Thymus (tissue), 11 donors: Measurements from ENCODE around the gene DES. TPM values are rescaled to one million over a fixed set of nuclear protein-coding genes. Genes with fewer than 3 reads are reported as not detected.
A peak's percentile ranks its signal among the peaks of the same experiment; 100 is the strongest.

Experiments
- DNase-seq, 9 donors: peaks; one replicate each; pipeline ENCODE4 v3.0.0-alpha.2; 2013; ENCODE audit warnings: low spot score in 9 of 9, low read depth in 6 of 9, missing footprints in 1 of 9
- H3K27ac ChIP-seq, 2 donors: one replicate each; pipeline ENCODE4 v1.5.1; 2013; ENCODE audit warnings: control low read depth in 1 of 2, low read depth in 1 of 2, low read length in 1 of 2, mild to moderate bottlenecking in 1 of 2, moderate library complexity in 1 of 2
- H3K27me3 ChIP-seq, 2 donors: one replicate each; pipeline ENCODE4 v1.5.1; 2013; ENCODE audit warnings: low read length in 1 of 2; ENCODE audit not compliant: control insufficient read depth in 2 of 2, insufficient read depth in 1 of 2
- H3K36me3 ChIP-seq, 2 donors: one replicate each; pipeline ENCODE4 v1.5.1; 2013; ENCODE audit warnings: low read length in 1 of 2, mild to moderate bottlenecking in 1 of 2, moderate library complexity in 1 of 2; ENCODE audit not compliant: control insufficient read depth in 2 of 2, insufficient read depth in 2 of 2
- H3K4me1 ChIP-seq, 2 donors: one replicate each; pipeline ENCODE4 v1.5.1; 2013; ENCODE audit warnings: low read length in 2 of 2; ENCODE audit not compliant: control insufficient read depth in 2 of 2, insufficient read depth in 2 of 2
- H3K4me3 ChIP-seq, 2 donors: one replicate each; pipeline ENCODE4 v1.5.1; 2013; ENCODE audit warnings: low read length in 2 of 2, control low read depth in 1 of 2, mild to moderate bottlenecking in 1 of 2
- H3K9me3 ChIP-seq, 2 donors: one replicate each; pipeline ENCODE4 v1.5.1; 2013; ENCODE audit warnings: low read length in 1 of 2, mild to moderate bottlenecking in 1 of 2; ENCODE audit not compliant: control insufficient read depth in 2 of 2, insufficient read depth in 1 of 2
- WGBS: extraction: QIAGEN DNeasy Blood & Tissue Kit; methylation state at CpG from one replicate; pipeline ENCODE4 v1.1.7; 2013; 5-methylcytosine and 5-hydroxymethylcytosine counted together
- polyA plus RNA-seq: library from polyadenylated mRNA; stranded (reverse); fragments of 200-250 nt; gene quantifications from one replicate; pipeline ENCODE4 v1.2.3, GENCODE V29; 2013
- total RNA-seq: library from RNA; stranded (reverse); fragments of 120-200 nt; gene quantifications from one replicate; pipeline ENCODE4 v1.2.4, GENCODE V29; 2013
- donor health status: healthy.

DES gene
- total and polyA plus RNA-seq, 2 donors, result 3.4 to 21.6 TPM

DNA sequence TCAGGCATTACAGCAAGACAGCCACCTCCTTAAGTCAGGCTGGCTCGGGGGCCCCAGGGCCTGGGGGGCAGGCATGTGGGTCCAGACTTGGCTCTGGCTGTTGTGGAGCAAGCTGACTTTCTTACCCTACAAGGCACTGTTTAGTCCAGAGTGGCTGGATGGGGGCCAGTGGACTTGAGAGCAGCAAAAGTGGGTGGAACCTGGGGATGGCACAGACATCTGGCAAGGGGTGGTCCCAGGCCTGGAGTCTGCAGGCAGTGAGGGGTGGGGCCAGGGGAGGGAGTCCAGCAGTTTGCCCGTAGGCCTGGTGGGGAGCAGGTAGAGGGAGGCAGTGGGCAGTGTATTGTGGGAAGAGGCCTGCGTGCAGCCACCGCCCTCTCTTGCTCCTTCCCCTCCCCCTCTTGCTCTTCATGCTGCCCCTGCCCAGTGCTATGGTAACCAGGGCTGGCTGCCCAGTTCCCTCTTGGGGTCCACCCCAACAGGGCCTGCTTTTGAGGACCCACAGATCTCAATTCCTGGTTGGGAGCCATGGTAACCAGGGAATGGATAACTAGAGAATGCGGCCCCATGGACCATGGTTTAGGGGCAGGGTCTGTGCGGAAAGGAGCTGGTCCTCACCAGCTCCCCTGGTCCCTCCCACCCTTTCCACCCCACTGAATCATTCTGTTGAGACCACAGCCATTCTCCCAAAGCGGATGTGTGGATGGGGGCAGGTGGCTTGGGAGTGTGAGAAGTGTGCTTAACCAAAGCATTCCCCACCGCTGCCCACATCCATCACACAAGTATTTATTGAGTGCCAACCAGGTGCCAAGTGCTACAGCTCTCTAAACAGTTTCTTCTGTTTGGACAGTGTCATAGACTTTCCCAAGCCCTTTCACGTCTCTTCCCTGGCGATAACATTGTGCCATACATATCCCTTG is 35.8 kb downstream of the DES start:
- peaks cover 0 to 30% of the 10 kb centered on the region in 2 donors for H3K4me1 ChIP-seq
- no peak overlapping the region for H3K27ac ChIP-seq
- H3K36me3 ChIP-seq, result no peaks in the 10 kb centered on the region
- H3K9me3 ChIP-seq, result no peaks in the 10 kb centered on the region
- H3K4me3 ChIP-seq, result no peak overlapping the region
- 96% methylated on average over 10 of the region's 10 CpGs for WGBS
- DNase-seq, result no peak
- peaks cover 19 to 56% of the 10 kb centered on the region in 2 donors for H3K27me3 ChIP-seq

DNA sequence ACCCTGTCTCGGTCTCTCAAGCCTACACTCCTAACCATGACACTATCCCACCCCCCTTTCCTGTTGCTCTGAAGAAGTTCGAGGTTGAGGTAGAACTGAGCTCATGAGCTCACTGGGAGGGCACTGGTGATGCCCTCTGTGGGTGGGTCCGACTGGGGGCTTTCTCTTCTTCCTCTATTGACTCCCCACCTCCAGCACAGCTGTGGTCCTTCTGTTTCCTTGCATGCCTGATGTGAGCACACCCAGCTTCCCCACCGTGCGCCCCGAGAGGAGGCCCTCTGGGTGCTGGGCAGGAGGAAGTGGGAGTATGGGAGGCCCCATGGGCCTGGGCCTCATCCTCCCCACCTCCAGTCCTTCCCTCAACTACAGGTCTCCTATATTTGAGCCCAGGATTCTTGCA is 37.4 kb downstream of the DES start:
- Histone ChIP-seq H3K27me3 (peaks cover 10 to 40% of the 10 kb centered on the region in 2 donors), H3K9me3 (no peaks in the 10 kb centered on the region), H3K4me1 (peaks cover 1 to 42% of the 10 kb centered on the region in 2 donors), H3K27ac (no peak overlapping the region), H3K36me3 (no peaks in the 10 kb centered on the region), H3K4me3 (no peak overlapping the region)
- 36% methylated on average over 6 of the region's 6 CpGs for WGBS
- no peak for DNase-seq

DNA sequence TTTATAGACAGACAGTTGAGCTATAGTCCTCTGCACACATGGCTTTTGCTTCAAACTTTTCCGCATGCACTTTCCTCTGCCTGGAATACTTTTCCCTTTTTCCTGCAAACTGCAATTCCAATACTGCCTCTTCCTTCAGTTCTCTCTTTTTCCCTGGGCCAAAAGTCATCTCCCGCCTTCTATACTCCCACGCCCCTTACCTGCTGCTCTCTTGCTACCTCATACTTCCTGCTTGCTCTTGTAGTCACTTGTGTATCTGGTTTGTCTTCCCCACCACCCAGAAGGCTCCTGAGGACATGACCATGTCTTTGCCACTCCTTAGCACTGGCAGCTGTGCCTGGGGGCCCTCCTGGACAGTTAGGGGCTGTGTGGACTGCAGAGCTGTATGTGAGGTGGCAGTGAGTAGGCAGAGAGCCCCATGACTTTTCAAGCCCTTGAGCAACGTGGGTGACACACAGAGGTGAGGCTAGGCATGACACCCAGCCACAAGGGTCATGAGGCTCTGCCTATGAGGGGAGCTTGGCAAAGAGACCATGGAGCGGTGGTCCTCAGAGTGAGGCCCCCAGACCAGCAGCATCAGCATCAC is 39.7 kb downstream of the DES start:
- Histone ChIP-seq H3K9me3 (no peaks in the 10 kb centered on the region), H3K36me3 (no peaks in the 10 kb centered on the region), H3K4me1 (peaks cover 2 to 42% of the 10 kb centered on the region in 2 donors), H3K27me3 (peaks cover 0 to 17% of the 10 kb centered on the region in 2 donors), H3K4me3 (no peak overlapping the region), H3K27ac (no peak overlapping the region)
- 82% methylated on average over 5 of the region's 5 CpGs for WGBS
- DNase-seq, result peak in 1 of 9 donors; percentile 35

DNA sequence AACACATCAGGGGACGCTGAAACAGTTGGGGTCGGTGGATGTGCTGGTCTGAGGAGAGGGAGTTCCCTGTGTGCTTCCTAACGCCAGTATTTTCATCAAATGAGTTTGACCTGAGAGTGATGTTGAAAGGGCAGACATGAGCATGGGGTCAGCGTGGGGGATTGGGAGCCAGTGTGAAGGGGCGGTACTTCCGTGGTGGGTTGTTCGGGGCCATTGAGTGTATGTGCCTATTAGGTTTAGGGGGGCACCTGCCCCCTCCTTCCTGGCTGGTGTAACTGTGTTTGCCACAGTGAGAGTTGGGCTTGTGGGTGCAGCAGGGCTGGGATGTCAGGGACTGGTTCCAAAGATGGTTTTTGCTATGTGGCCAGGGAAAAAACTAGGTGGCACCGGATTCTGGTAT is 40.8 kb downstream of the DES start:
- Histone ChIP-seq H3K36me3 (no peaks in the 10 kb centered on the region), H3K9me3 (no peaks in the 10 kb centered on the region), H3K4me1 (peaks cover 2 to 33% of the 10 kb centered on the region in 2 donors), H3K4me3 (no peak overlapping the region), H3K27me3 (peaks cover 0 to 6% of the 10 kb centered on the region in 2 donors), H3K27ac (no peak overlapping the region)
- no peak for DNase-seq
- WGBS, result 98% methylated on average over 8 of the region's 8 CpGs

DNA sequence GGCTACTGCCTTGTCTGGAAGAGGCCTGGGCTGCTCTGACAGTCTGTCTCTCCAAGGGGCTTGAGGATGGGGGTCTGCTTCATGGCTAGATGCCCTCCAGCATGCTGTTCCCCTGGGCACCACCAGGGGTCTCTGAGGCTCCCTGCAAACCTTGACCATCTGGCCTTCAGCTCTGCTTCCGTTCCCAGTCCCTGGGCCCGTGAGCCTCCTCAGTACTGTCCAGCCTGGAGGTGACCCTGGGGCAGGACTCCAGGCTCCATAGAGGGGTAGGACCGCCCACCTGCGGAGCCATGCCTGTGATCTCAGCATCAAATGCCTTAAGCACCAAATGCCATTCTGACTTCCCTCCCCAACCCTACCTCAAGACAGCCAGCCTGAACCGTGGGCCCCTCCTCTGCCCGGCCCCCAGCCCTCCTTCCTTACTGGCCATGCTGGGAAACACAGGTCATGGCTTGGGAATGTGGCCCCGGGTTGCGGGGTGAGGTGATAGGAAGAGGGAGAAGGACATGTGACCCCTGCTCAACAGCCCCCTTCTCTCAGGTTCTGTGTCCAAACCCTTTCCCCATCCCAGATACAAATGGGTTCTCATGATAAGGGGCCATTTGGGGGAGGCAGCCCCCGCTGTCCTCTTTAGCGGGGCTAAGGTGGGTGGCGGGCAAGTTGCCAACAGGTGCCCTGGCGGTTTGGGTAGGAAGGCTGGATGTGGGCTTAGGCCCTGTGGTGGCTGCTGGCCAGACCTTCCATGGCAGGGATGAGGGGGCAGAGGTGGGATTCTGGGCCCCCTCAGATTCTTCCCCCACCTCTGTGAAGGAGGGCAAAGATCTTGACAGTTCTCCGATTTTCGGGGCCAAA is 41.5 kb downstream of the DES start:
- DNase-seq, result peak in 4 of 9 donors; percentile 30 to 43 (median 39)
- Histone ChIP-seq H3K9me3 (no peaks in the 10 kb centered on the region), H3K27me3 (peaks cover 0 to 3% of the 10 kb centered on the region in 2 donors), H3K27ac (no peak overlapping the region), H3K36me3 (no peaks in the 10 kb centered on the region), H3K4me3 (no peak overlapping the region), H3K4me1 (peaks cover 2 to 33% of the 10 kb centered on the region in 2 donors)
- WGBS, result 78% methylated on average over 14 of the region's 14 CpGs

DNA sequence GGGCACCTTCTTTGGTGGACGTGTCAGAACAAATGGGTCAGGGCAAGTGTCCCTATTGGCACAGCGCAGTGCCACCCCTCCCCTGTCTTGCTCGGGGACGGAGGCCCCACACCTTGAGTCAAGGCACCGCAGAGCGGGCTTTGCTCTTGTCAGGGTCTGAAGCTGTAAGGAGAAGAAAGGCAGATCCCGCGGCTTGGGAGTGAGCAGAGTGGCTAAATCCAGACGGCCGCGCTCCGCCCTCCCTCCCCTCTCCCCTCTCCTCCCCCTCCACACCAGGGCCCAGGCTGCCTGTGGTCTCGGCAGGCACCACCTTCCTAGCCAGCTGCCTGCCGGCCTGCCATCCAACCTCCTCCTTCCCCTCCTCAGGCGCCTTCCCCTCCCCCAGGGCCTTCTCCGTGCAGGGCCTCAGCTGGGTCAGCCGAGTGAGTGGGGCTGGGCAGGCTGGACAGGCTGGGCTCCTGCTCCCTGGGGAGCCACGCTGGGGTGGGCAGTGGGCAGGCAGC is 42.3 kb downstream of the DES start:
- Histone ChIP-seq H3K36me3 (no peaks in the 10 kb centered on the region), H3K9me3 (no peaks in the 10 kb centered on the region), H3K4me1 (peaks cover 2 to 30% of the 10 kb centered on the region in 2 donors), H3K4me3 (no peak overlapping the region), H3K27ac (no peak overlapping the region), H3K27me3 (peaks cover 0 to 2% of the 10 kb centered on the region in 2 donors)
- 65% methylated on average over 18 of the region's 18 CpGs for WGBS
- DNase-seq, result peak in 1 of 9 donors; percentile 29

DNA sequence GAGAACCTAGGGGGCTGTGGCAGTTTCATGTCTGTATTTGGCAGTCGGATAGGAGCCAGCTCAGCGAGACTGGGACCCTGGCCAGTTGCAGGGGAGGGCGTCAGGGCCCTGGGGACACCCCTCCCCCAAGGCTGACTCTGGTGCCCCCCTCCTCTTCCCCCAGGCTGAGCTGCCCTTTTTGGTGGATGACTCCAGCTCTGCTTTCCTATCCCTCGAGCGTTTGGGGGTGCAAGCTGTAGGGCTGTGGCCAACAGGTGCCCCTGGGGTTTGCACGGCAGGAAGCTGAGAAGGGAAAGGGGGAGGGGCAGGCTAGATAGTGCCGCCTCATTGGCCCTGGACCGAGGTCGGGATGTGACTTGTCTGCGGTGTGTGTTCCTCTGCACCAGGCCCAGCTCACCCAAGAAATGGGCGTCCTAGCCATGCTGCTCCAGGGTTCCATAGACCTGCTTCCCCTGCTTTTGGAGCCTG is 42.9 kb downstream of the DES start:
- peak in 7 of 9 donors; percentile 23 to 81 (median 39) for DNase-seq
- Histone ChIP-seq H3K36me3 (no peaks in the 10 kb centered on the region), H3K9me3 (no peaks in the 10 kb centered on the region), H3K4me1 (peaks cover 2 to 27% of the 10 kb centered on the region in 2 donors), H3K27me3 (no peaks in the 10 kb centered on the region), H3K4me3 (no peak overlapping the region), H3K27ac (no peak overlapping the region)
- WGBS, result 39% methylated on average over 11 of the region's 11 CpGs

DNA sequence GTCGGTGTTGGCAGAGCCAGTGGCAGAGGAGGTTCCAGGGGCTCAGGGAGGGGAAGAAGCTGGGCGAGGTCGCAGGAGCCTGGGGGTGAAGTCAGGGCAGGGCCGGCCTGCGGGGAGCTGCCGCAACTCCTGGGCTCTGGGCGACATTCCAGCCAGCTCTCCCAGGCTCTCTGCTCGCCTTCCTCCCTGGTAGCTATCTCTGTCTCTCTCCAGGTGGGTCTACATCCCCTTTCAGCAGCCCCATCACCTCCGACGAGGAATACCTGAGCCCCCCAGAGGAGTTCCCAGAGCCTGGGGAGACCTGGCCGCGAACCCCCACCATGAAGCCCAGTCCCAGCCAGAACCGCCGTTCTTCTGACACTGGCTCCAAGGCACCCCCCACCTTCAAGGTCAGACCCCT is 43.5 kb downstream of the DES start:
- no peaks in the 10 kb centered on the region for H3K27me3 ChIP-seq
- no peak overlapping the region for H3K27ac ChIP-seq
- H3K4me3 ChIP-seq, result no peak overlapping the region
- H3K9me3 ChIP-seq, result no peaks in the 10 kb centered on the region
- 96% methylated on average over 14 of the region's 14 CpGs for WGBS
- no peaks in the 10 kb centered on the region for H3K36me3 ChIP-seq
- no peak for DNase-seq
- peaks cover 2 to 27% of the 10 kb centered on the region in 2 donors for H3K4me1 ChIP-seq
